MM.1S (cell line): ENCODE measurements around the gene TEAD2.

Source experiments
- DNase-seq: peaks from one replicate; pipeline ENCODE4 v3.0.0-alpha.2; 2015
- H2AFZ ChIP-seq: fragments of 300-600 bp; sonication (generic); 2 replicates; pipeline ENCODE4 v1.6.0; 2016; ENCODE audit warnings: antibody characterized with exemption, low read length
- H3F3A ChIP-seq: fragments of 300-600 bp; sonication (generic); 2 replicates; pipeline ENCODE4 v1.6.1; 2016; ENCODE audit warnings: mild to moderate bottlenecking, antibody characterized with exemption, low read length, moderate library complexity, mixed read lengths; ENCODE audit not compliant: insufficient read depth
- H3K27ac ChIP-seq: fragments of 300-600 bp; sonication (generic); 2 replicates; pipeline ENCODE4 v1.5.1; 2016; ENCODE audit warnings: mild to moderate bottlenecking, low read length
- H3K27me3 ChIP-seq: fragments of 300-600 bp; sonication (generic); replicated peaks from 2 replicates; pipeline ENCODE4 v1.6.0; 2016; ENCODE audit warnings: low read length; ENCODE audit not compliant: insufficient read depth
- H3K36me3 ChIP-seq: fragments of 300-600 bp; sonication (generic); replicated peaks from 2 replicates; pipeline ENCODE4 v1.6.1; 2016; ENCODE audit warnings: mild to moderate bottlenecking, low read length, mixed read lengths; ENCODE audit not compliant: insufficient read depth
- H3K4me1 ChIP-seq: fragments of 300-600 bp; sonication (generic); 2 replicates; pipeline ENCODE4 v1.6.1; 2016; ENCODE audit warnings: low read length, mixed read lengths
- H3K4me2 ChIP-seq: fragments of 300-600 bp; sonication (generic); 2 replicates; pipeline ENCODE4 v1.6.0; 2016; ENCODE audit warnings: low read depth, low read length
- H3K4me3 ChIP-seq: fragments of 300-600 bp; sonication (generic); 2 replicates; pipeline ENCODE4 v1.5.1; 2016; ENCODE audit warnings: low read length, mixed read lengths
- H3K79me2 ChIP-seq: fragments of 300-600 bp; sonication (generic); 2 replicates; pipeline ENCODE4 v1.6.1; 2016; ENCODE audit warnings: mixed run types, low read length, mixed read lengths
- H3K9ac ChIP-seq: fragments of 300-600 bp; sonication (generic); 2 replicates; pipeline ENCODE4 v1.6.1; 2016; ENCODE audit warnings: low read length, mixed read lengths
- H3K9me2 ChIP-seq: fragments of 300-600 bp; sonication (generic); replicated peaks from 2 replicates; pipeline ENCODE4 v1.6.1; 2016; ENCODE audit warnings: mild to moderate bottlenecking, low read length, mixed read lengths; ENCODE audit not compliant: insufficient read depth
- H3K9me3 ChIP-seq: fragments of 300-600 bp; sonication (generic); replicated peaks from 2 replicates; pipeline ENCODE4 v1.6.1; 2016; ENCODE audit warnings: mild to moderate bottlenecking, low read length, mixed read lengths; ENCODE audit not compliant: insufficient read depth
- H4K20me1 ChIP-seq: fragments of 300-600 bp; sonication (generic); 2 replicates; pipeline ENCODE4 v1.6.1; 2016; ENCODE audit warnings: mild to moderate bottlenecking, low read length, moderate library complexity, mixed read lengths; ENCODE audit not compliant: insufficient read depth
- EZH2 ChIP-seq: fragments of 300-600 bp; sonication (generic); optimal IDR thresholded peaks from 2 replicates; pipeline ENCODE3; 2017; ENCODE audit warnings: low read depth, mild to moderate bottlenecking, antibody characterized with exemption, low read length, mixed read lengths
- EZH2phosphoT487 ChIP-seq: fragments of 300-600 bp; sonication (generic); IDR thresholded peaks from 2 replicates; pipeline ENCODE4 v1.6.1; 2018; ENCODE audit warnings: antibody characterized with exemption, low read length
- TF ChIP-seq, protein P1 (sequence below): fragments of 300-600 bp; sonication (generic); IDR thresholded peaks from 2 replicates; pipeline ENCODE4 v1.5.1; 2016; ENCODE audit warnings: antibody characterized with exemption, low read length, mixed read lengths

The TEAD2 gene

DNA sequence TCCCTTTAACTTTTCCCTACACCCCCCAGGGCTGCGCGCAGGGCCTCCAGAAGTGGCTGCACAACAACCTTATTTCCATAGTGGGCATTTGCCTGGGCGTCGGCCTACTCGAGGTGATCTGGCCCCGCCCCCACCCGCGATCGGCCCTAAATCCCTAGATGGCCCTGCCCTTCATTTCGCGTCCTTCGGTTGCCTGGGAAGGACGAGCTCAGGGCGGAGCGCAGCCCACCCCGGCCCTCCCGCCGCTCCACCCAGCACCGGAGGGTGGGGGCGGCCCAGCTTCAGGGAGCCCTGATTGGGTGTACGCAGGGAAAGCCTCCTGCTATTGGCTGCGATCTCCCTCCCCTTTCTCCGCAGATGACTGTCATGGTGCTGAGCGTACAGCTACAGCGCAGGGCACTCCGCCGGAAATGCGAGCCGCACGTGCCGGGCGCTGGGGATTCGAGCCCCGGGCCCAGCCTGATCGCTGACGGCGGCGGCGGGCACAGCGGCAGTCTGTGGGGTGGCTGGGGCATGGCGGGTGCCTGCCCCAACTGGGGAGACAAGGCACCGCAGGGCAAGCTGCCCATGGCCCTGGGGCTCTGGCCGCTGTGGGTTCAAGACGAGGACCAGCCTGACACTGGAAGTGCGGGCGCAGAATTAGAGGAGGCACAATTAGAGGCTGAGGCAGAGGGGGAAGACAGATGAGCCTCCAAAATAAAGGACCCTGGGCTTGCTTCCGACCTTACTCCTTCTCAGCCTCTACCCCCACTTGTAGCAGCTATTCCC is 22.7 kb downstream of the TEAD2 start:
- no peaks in the 10 kb centered on the region for H4K20me1 ChIP-seq
- no peaks in the 10 kb centered on the region for H3K9me2 ChIP-seq
- no peak overlapping the region for H2AFZ ChIP-seq
- no peaks in the 10 kb centered on the region for H3F3A ChIP-seq
- H3K27me3 ChIP-seq: no peaks in the 10 kb centered on the region; the same call in 1 of the 2 replicates
- no peak overlapping the region for H3K27ac ChIP-seq
- no peaks in the 10 kb centered on the region for H3K9me3 ChIP-seq
- peaks cover 5% of the 10 kb centered on the region for H3K4me1 ChIP-seq
- H3K4me3 ChIP-seq: no peak overlapping the region
- no peak overlapping the region for H3K4me2 ChIP-seq
- no peaks in the 10 kb centered on the region for H3K79me2 ChIP-seq
- H3K9ac ChIP-seq: no peak overlapping the region
- DNase-seq: no peak
- H3K36me3 ChIP-seq: no peaks in the 10 kb centered on the region
- TF ChIP-seq, protein P1, sequence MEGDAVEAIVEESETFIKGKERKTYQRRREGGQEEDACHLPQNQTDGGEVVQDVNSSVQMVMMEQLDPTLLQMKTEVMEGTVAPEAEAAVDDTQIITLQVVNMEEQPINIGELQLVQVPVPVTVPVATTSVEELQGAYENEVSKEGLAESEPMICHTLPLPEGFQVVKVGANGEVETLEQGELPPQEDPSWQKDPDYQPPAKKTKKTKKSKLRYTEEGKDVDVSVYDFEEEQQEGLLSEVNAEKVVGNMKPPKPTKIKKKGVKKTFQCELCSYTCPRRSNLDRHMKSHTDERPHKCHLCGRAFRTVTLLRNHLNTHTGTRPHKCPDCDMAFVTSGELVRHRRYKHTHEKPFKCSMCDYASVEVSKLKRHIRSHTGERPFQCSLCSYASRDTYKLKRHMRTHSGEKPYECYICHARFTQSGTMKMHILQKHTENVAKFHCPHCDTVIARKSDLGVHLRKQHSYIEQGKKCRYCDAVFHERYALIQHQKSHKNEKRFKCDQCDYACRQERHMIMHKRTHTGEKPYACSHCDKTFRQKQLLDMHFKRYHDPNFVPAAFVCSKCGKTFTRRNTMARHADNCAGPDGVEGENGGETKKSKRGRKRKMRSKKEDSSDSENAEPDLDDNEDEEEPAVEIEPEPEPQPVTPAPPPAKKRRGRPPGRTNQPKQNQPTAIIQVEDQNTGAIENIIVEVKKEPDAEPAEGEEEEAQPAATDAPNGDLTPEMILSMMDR: no peak
- TF ChIP-seq EZH2phosphoT487: no peak
- TF ChIP-seq EZH2: no peak

DNA sequence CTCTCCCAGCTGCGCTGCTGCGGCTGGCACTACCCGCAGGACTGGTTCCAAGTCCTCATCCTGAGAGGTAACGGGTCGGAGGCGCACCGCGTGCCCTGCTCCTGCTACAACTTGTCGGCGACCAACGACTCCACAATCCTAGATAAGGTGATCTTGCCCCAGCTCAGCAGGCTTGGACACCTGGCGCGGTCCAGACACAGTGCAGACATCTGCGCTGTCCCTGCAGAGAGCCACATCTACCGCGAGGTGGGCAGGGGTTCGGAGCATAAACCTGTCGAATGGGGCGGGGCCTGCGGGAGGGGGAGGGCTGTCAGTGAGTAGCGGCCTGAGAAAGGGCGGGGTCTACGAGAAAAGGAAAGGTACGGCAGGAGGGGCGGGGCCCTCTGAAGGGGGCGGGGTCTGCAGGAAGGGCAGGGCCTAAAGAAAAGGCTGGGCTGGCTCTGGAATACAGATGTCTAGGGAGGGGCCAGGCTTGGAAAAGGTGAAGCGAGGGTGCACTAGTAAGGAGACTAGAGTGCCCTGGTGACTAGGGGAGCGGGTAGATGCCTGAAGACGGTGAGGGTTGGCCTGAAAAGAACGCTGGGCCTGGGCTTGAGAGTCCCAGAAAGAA is 23.4 kb downstream of the TEAD2 start:
- Histone ChIP-seq H3K4me3 (no peak overlapping the region), H3K36me3 (no peaks in the 10 kb centered on the region), H3K9ac (no peak overlapping the region)

DNA sequence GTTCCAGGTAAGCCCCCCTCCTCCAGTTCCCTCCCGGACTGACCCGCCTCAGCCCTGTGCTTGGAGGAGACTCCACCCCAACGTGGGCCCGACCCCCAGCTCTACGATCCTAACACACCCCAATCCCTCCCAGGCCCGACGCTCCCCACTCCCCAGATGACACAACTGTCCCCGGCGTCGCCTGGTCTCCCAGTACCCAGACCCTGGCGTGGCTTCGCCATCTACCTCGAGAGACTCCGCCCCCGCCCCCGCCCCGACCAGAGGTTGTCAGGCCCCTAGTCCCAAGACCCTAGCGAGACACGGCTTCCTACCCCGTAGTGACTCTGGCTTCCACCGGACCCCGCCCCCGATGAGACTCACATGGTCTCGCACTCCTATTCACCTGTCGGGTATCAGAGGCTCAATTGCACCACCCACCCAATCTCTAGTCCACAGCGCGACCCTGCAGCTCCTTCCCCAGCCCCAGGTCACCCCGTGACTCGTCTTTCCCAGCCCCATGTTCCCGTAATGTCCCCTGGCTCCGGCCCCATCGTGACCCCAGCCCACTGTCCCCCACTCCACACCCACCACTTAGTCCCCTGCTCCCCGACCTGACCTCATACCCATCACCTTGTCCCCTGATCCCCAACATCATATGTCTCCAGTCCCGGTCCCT is 24.1 kb downstream of the TEAD2 start:
- H3K27ac ChIP-seq: no peak overlapping the region
- no peaks in the 10 kb centered on the region for H3K9me2 ChIP-seq
- H3K9me3 ChIP-seq: no peaks in the 10 kb centered on the region
- no peak overlapping the region for H3K4me2 ChIP-seq
- no peak for DNase-seq
- H3K4me1 ChIP-seq: peaks cover 16% of the 10 kb centered on the region
- H3F3A ChIP-seq: no peaks in the 10 kb centered on the region
- no peaks in the 10 kb centered on the region for H3K79me2 ChIP-seq
- H3K36me3 ChIP-seq: no peaks in the 10 kb centered on the region
- H3K4me3 ChIP-seq: no peak overlapping the region
- H4K20me1 ChIP-seq: no peaks in the 10 kb centered on the region
- TF ChIP-seq, protein P1: no peak
- TF ChIP-seq EZH2: no peak
- TF ChIP-seq EZH2phosphoT487: no peak
- H2AFZ ChIP-seq: no peak overlapping the region
- no peaks in the 10 kb centered on the region; the same call in 1 of the 2 replicates for H3K27me3 ChIP-seq
- no peak overlapping the region for H3K9ac ChIP-seq

More for the DNA sequence above, 23.4 kb downstream of the TEAD2 start:
- DNase-seq: no peak
- Histone ChIP-seq H3F3A (no peaks in the 10 kb centered on the region), H3K4me1 (peaks cover 10% of the 10 kb centered on the region), H3K27me3 (no peaks in the 10 kb centered on the region; the same call in 1 of the 2 replicates), H3K79me2 (no peaks in the 10 kb centered on the region), H3K27ac (no peak overlapping the region), H4K20me1 (no peaks in the 10 kb centered on the region), H3K9me2 (no peaks in the 10 kb centered on the region), H3K4me2 (no peak overlapping the region), H2AFZ (no peak overlapping the region), H3K9me3 (no peaks in the 10 kb centered on the region)
- no peak for TF ChIP-seq EZH2
- TF ChIP-seq, protein P1: no peak
- TF ChIP-seq EZH2phosphoT487: no peak
